ENCODE results near the gene THOC6.

DNA sequence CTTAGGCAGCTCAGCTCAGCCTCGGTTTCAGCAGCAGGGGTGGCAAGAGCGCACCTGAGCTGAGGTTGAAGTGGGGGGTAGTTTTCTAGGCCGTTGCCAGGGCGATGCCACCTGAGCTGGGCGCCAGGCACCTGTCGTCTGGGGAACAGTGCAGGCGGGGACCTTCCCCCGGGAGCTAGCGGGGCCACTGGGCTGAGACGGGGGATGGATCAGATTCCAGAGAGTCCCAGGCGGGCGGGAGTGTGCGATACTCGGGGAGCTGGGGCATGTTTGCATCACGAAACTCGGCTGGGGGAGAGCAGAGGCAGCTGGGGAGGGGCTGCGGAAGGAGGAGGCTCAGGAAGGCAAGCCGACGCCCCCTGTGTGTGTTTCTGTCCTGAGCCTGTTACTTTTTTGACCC lies 11.6 kb upstream of the THOC6 start:
- TF ChIP-seq POLR2A (IDR thresholded peaks at IDR 0.05) (no peak), CTCF (IDR thresholded peaks at IDR 0.05) (no peak)
